HepG2 (cell line): ENCODE measurements around the gene C10orf53. TPM values are rescaled to one million over a fixed set of nuclear protein-coding genes. Genes with fewer than 3 reads are reported as not detected.

ENCODE experiments used
- ATAC-seq: fragments of 200-7000 bp; cut with Tn5 transposase; 3 replicates; pipeline ENCODE4 v1.9.1; 2020; ENCODE audit warnings: mild to moderate bottlenecking, moderate library complexity
- BruUV-seq: library from RNA; stranded (reverse); fragments of 400-500 nt; replicated peaks from 2 replicates; lab custom pipeline; 2021; lab: Mats Ljungman, UMichigan
- CTCF ChIA-PET: fragments of 300-600 bp; formaldehyde crosslinking; extraction: SDS; loops from one replicate; lab custom pipeline; 2021; ENCODE audit warnings: low total read pairs, inconsistent platforms, low intra/inter-chr PET ratio; lab: Yijun Ruan, JAX
- POLR2A ChIA-PET: fragments of 350-600 bp; sonication (Branson Sonifier 250); formaldehyde crosslinking; loops from one replicate; lab custom pipeline; 2020; ENCODE audit warnings: antibody characterized with exemption, inconsistent platforms; lab: Yijun Ruan, JAX
- DNase-seq: peaks from one replicate; pipeline ENCODE4 v3.0.0-alpha.2; 2015; ENCODE audit warnings: low spot score
- FAIRE-seq: peaks from 3 replicates; lab custom pipeline; 2011; peaks lifted over from hg19 to GRCh38; lab: Jason Lieb, UNC
- H2AFZ ChIP-seq: one replicate; pipeline ENCODE4 v1.6.1; 2011; ENCODE audit warnings: low read length, inconsistent platforms
- H3K27ac ChIP-seq: fragments of 300-600 bp; 3 replicates; pipeline ENCODE4 v1.8.0; 2011; ENCODE audit warnings: mixed run types, mild to moderate bottlenecking, mixed read lengths, low read length, inconsistent platforms; ENCODE audit not compliant: insufficient read depth; ENCODE audit errors: extremely low read length
- H3K27me3 ChIP-seq, 2 experiments: fragments of 200-600 bp in 1 of 2; 2 replicates in 1 of 2; 3 replicates in 1 of 2; pipeline versions ENCODE4 v1.6.0 to v1.8.0; 2011; ENCODE audit warnings: low read length in 2 of 2, mild to moderate bottlenecking in 2 of 2, moderate library complexity in 2 of 2, inconsistent platforms in 1 of 2; ENCODE audit not compliant: insufficient read depth in 2 of 2, control insufficient read depth in 1 of 2
- H3K36me3 ChIP-seq, 2 experiments: fragments of 200-600 bp in 1 of 2; replicated peaks in 1 of 2; 2 replicates in 1 of 2; 3 replicates in 1 of 2; pipeline versions ENCODE4 v1.5.1 to v1.8.0; 2011; ENCODE audit warnings: low read length in 2 of 2, inconsistent platforms in 1 of 2; ENCODE audit not compliant: insufficient read depth in 2 of 2, control insufficient read depth in 1 of 2
- H3K4me1 ChIP-seq: 2 replicates; pipeline ENCODE4 v1.5.1; 2012; ENCODE audit warnings: low read length, inconsistent platforms; ENCODE audit not compliant: insufficient read depth
- H3K4me2 ChIP-seq: 2 replicates; pipeline ENCODE4 v1.6.0; 2011; ENCODE audit warnings: low read depth, low read length, inconsistent platforms
- H3K4me3 ChIP-seq, 3 experiments: fragments of 200-600 bp in 1 of 3; sonication (generic), shearing (Covaris generic) in 1 of 3; replicated peaks in 1 of 3; 2 replicates each; pipeline ENCODE4 v1.5.1; 2011 to 2016; ENCODE audit warnings: low read length in 3 of 3, inconsistent platforms in 2 of 3, low read depth in 2 of 3, mild to moderate bottlenecking in 2 of 3, control low read depth in 1 of 3, mixed read lengths in 1 of 3; ENCODE audit not compliant: insufficient read depth in 1 of 3
- H3K79me2 ChIP-seq: one replicate; pipeline ENCODE4 v1.6.1; 2011; ENCODE audit warnings: low read length, inconsistent platforms; ENCODE audit not compliant: insufficient read depth
- H3K9ac ChIP-seq: 2 replicates; pipeline ENCODE4 v1.6.0; 2011; ENCODE audit warnings: mild to moderate bottlenecking, low read depth, low read length, inconsistent platforms; ENCODE audit not compliant: insufficient read depth
- H3K9me3 ChIP-seq: 2 replicates; pipeline ENCODE4 v1.5.1; 2012; ENCODE audit warnings: mild to moderate bottlenecking, low read length
- H4K20me1 ChIP-seq: 2 replicates; pipeline ENCODE4 v1.6.0; 2011; ENCODE audit warnings: inconsistent platforms, mild to moderate bottlenecking, low read length, moderate library complexity; ENCODE audit not compliant: insufficient read depth
- GTF2F1 ChIP-seq: fragments of 150-350 bp; IDR thresholded peaks from 2 replicates; pipeline ENCODE4 v1.6.1; 2014; ENCODE audit warnings: low read length
- HMGA1 ChIP-seq: sonication (generic); formaldehyde crosslinking; conservative IDR thresholded peaks from 2 replicates; pipeline ENCODE4 v1.4.0; 2020; ENCODE audit warnings: missing genetic modification reagents
- MIXL1 ChIP-seq: IDR thresholded peaks from 2 replicates; pipeline ENCODE4 v1.6.1; 2016
- MTF2 ChIP-seq: sonication (generic); formaldehyde crosslinking; IDR thresholded peaks from 2 replicates; pipeline ENCODE4 v1.5.0; 2020; ENCODE audit warnings: missing genetic modification reagents, borderline replicate concordance
- SOX13 ChIP-seq, 3 experiments: fragments of 450-650 bp in 1 of 3; sonication (generic) in 1 of 3; formaldehyde crosslinking in 1 of 3; IDR thresholded peaks in 2 of 3; conservative IDR thresholded peaks in 1 of 3; 2 replicates each; pipeline versions ENCODE4 v1.5.0 to v1.6.1; 2016 to 2020; ENCODE audit warnings: antibody characterized with exemption in 1 of 3, mild to moderate bottlenecking in 1 of 3, missing compliant biosample characterization in 1 of 3, missing genetic modification reagents in 1 of 3, moderate library complexity in 1 of 3
- ZNF550 ChIP-seq: sonication (generic); formaldehyde crosslinking; IDR thresholded peaks from 2 replicates; pipeline ENCODE4 v1.4.0; 2020; ENCODE audit warnings: mild to moderate bottlenecking, missing genetic modification reagents, borderline replicate concordance
- ZNF678 ChIP-seq: sonication (generic); formaldehyde crosslinking; IDR thresholded peaks from 2 replicates; pipeline ENCODE4 v1.4.0; 2020; ENCODE audit warnings: mild to moderate bottlenecking, missing genetic modification reagents
- ZNF761 ChIP-seq: sonication (generic); formaldehyde crosslinking; conservative IDR thresholded peaks from 2 replicates; pipeline ENCODE4 v1.4.0; 2020; ENCODE audit warnings: mild to moderate bottlenecking, missing genetic modification reagents
- WGBS: methylation state at CpG from one replicate; pipeline ENCODE4 v1.1.6; 2017; ENCODE audit warnings: low lambda C conversion rate; 5-methylcytosine and 5-hydroxymethylcytosine counted together
- in situ Hi-C: cut with HindIII; loops from 2 replicates; pipeline ENCODE4 v1.10.0; 2017; ENCODE audit warnings: low pct_unique_long_range_greater_than_20kb; ENCODE audit not compliant: extremely low pct_ligation_motif_present
- intact Hi-C: fragments of 100-400 bp; cut with micrococcal nuclease; formaldehyde crosslinking; loops from one replicate; pipeline ENCODE4 v1.10.0; 2022; ENCODE audit not compliant: unreplicated experiment
- polyA plus RNA-seq, 8 experiments: library from polyadenylated mRNA; depleted of rRNA in 3 of 8; stranded (reverse) in 7 of 8; unstranded in 1 of 8; fragments of >200 nt; fragmentation: Illumina TruSeq in 4 of 8; extraction: Trizol in 4 of 8; gene quantifications; 2 replicates each; pipeline versions ENCODE4 v1.2.1 to v1.2.3, GENCODE V29; 2011 to 2016; ENCODE audit warnings: low read depth in 4 of 8, missing spikeins in 1 of 8, mixed read lengths in 1 of 8; ENCODE audit not compliant: insufficient read depth in 1 of 8
- total RNA-seq, 5 experiments: library from RNA; depleted of rRNA; stranded (reverse); fragments of >200 nt; fragmentation: Illumina TruSeq; extraction: Trizol; gene quantifications; 2 replicates each; pipeline ENCODE4 v1.2.3, GENCODE V29; 2016; ENCODE audit warnings: low read depth in 1 of 5
- TF ChIP-seq, protein P1 (sequence below): sonication (generic); formaldehyde crosslinking; IDR thresholded peaks from 2 replicates; pipeline ENCODE4 v1.8.0; 2022; ENCODE audit warnings: low read depth, missing genetic modification reagents
- TF ChIP-seq, protein P2 (sequence below): sonication (generic); formaldehyde crosslinking; IDR thresholded peaks from 2 replicates; pipeline ENCODE4 v1.5.1; 2020; ENCODE audit warnings: mild to moderate bottlenecking, moderate library complexity, missing genetic modification reagents
- TF ChIP-seq, protein P3 (sequence below): sonication (generic); formaldehyde crosslinking; IDR thresholded peaks from 2 replicates; pipeline ENCODE4 v1.5.0; 2020; ENCODE audit warnings: missing genetic modification reagents
- TF ChIP-seq, protein P4 (sequence below): sonication (generic); formaldehyde crosslinking; IDR thresholded peaks from 2 replicates; pipeline ENCODE4 v1.4.0; 2020; ENCODE audit warnings: missing genetic modification reagents
- TF ChIP-seq, protein P5 (sequence below): sonication (generic); formaldehyde crosslinking; IDR thresholded peaks from 2 replicates; pipeline ENCODE4 v1.9.0; 2021; ENCODE audit warnings: missing genetic modification reagents, mild to moderate bottlenecking, borderline replicate concordance

Gene C10orf53
- total and polyA plus RNA-seq, 2 of the 13 experiments (the other 11 are each of a cell fraction or from before 2014, with no cell fraction given), result not detected

DNA sequence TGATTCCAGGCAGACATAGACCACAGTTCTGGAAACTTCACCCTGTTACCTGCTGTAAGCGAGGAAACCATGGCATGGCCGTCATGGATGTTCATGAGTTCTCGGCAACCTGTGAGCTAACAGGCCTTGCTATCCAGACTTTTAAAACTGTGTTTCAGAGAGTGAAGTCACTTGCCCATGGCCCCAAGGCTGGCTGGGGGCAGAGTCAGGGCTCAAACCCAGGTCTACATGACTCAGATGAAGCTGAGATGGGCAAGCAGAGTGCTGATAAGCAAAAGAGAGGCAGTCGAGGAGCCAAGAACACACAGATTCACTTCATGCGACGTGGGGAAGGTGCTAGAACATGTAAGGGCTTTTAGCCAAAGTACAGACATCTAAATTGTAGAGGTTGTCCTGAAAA is 31.5 kb downstream of the C10orf53 start:
- Histone ChIP-seq H3K4me3 (no peak overlapping the region), H3K9me3 (no peaks in the 10 kb centered on the region), H2AFZ (no peak overlapping the region), H4K20me1 (no peaks in the 10 kb centered on the region), H3K27ac (no peak overlapping the region), H3K27me3 (peaks cover 5 to 17% of the 10 kb centered on the region in 2 experiments; a peak in 4 of 5 replicates), H3K4me2 (no peak overlapping the region), H3K9ac (no peak overlapping the region), H3K79me2 (no peaks in the 10 kb centered on the region), H3K4me1 (no peaks in the 10 kb centered on the region), H3K36me3 (no peaks in the 10 kb centered on the region)
- CTCF ChIA-PET, result no interaction called here
- 30% methylated on average over 6 of the region's 6 CpGs for WGBS
- no peak for TF ChIP-seq ZNF761
- TF ChIP-seq, protein P1, sequence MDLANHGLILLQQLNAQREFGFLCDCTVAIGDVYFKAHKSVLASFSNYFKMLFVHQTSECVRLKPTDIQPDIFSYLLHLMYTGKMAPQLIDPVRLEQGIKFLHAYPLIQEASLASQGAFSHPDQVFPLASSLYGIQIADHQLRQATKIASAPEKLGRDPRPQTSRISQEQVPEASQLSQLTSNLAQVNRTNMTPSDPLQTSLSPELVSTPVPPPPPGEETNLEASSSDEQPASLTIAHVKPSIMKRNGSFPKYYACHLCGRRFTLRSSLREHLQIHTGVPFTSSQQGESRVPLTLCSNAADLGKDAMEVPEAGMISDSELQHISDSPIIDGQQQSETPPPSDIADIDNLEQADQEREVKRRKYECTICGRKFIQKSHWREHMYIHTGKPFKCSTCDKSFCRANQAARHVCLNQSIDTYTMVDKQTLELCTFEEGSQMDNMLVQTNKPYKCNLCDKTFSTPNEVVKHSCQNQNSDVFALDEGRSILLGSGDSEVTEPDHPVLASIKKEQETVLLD (CRISPR knock-in tag), result no peak
- TF ChIP-seq, protein P2, sequence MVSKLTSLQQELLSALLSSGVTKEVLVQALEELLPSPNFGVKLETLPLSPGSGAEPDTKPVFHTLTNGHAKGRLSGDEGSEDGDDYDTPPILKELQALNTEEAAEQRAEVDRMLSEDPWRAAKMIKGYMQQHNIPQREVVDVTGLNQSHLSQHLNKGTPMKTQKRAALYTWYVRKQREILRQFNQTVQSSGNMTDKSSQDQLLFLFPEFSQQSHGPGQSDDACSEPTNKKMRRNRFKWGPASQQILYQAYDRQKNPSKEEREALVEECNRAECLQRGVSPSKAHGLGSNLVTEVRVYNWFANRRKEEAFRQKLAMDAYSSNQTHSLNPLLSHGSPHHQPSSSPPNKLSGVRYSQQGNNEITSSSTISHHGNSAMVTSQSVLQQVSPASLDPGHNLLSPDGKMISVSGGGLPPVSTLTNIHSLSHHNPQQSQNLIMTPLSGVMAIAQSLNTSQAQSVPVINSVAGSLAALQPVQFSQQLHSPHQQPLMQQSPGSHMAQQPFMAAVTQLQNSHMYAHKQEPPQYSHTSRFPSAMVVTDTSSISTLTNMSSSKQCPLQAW (CRISPR knock-in tag), result no peak
- no peak for TF ChIP-seq HMGA1 (CRISPR knock-in tag)
- TF ChIP-seq MTF2 (CRISPR knock-in tag), result no peak
- no peak for TF ChIP-seq MIXL1 (CRISPR knock-in tag)
- TF ChIP-seq SOX13 (IDR thresholded peaks at IDR 0.05), result no peak
- no peak for TF ChIP-seq SOX13 (CRISPR knock-in tag; conservative IDR thresholded peaks at IDR 0.05 in 1 of 2, IDR thresholded peaks at IDR 0.05 in 1 of 2)
- TF ChIP-seq, protein P3, sequence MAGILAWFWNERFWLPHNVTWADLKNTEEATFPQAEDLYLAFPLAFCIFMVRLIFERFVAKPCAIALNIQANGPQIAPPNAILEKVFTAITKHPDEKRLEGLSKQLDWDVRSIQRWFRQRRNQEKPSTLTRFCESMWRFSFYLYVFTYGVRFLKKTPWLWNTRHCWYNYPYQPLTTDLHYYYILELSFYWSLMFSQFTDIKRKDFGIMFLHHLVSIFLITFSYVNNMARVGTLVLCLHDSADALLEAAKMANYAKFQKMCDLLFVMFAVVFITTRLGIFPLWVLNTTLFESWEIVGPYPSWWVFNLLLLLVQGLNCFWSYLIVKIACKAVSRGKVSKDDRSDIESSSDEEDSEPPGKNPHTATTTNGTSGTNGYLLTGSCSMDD (CRISPR knock-in tag), result no peak
- TF ChIP-seq, protein P4, sequence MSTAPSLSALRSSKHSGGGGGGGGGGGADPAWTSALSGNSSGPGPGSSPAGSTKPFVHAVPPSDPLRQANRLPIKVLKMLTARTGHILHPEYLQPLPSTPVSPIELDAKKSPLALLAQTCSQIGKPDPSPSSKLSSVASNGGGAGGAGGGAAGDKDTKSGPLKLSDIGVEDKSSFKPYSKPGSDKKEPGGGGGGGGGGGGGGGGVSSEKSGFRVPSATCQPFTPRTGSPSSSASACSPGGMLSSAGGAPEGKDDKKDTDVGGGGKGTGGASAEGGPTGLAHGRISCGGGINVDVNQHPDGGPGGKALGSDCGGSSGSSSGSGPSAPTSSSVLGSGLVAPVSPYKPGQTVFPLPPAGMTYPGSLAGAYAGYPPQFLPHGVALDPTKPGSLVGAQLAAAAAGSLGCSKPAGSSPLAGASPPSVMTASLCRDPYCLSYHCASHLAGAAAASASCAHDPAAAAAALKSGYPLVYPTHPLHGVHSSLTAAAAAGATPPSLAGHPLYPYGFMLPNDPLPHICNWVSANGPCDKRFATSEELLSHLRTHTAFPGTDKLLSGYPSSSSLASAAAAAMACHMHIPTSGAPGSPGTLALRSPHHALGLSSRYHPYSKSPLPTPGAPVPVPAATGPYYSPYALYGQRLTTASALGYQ (CRISPR knock-in tag), result no peak
- TF ChIP-seq ZNF550, result no peak
- TF ChIP-seq ZNF678 (CRISPR knock-in tag), result no peak
- TF ChIP-seq, protein P5, sequence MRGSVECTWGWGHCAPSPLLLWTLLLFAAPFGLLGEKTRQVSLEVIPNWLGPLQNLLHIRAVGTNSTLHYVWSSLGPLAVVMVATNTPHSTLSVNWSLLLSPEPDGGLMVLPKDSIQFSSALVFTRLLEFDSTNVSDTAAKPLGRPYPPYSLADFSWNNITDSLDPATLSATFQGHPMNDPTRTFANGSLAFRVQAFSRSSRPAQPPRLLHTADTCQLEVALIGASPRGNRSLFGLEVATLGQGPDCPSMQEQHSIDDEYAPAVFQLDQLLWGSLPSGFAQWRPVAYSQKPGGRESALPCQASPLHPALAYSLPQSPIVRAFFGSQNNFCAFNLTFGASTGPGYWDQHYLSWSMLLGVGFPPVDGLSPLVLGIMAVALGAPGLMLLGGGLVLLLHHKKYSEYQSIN (CRISPR knock-in tag), result no peak
- TF ChIP-seq GTF2F1, result no peak
- DNase-seq, result no peak
- FAIRE-seq, result no peak
- POLR2A ChIA-PET, result no interaction called here
- BruUV-seq, result no TSS peak
- no peak for ATAC-seq
- intact Hi-C loops, result no loop called here
- in situ Hi-C loops, result no loop called here
